Measurements from ENCODE around the gene ZNRF2.
"Not testable (repeated sequence)": the region's sequence is repeated elsewhere in the genome, so short reads cannot be mapped to it uniquely, and the experiment has no call there.

ZNRF2 gene

DNA sequence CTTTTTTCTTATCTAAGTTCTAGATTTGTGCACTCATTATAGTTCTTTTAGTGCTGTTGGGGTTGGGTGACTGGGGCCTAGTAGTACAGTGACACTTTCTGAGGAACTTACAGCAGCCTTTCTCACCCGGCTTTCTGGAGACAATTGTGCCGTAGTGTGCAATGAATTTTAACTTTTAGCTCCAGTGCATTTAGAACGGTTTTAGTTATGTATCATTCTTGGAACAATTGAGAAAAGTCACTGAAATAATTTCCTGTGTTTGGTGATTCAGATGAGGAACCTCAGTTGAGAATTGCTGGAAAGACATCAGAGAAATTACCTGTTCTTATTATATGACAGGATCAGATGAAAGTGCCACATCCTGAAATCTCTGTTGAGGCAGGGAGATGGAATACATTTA lies 3.2 kb downstream of the ZNRF2 start:
- DNase-seq (ENCODE audit: low read depth in 2 of 2): not testable (repeated sequence)

DNA sequence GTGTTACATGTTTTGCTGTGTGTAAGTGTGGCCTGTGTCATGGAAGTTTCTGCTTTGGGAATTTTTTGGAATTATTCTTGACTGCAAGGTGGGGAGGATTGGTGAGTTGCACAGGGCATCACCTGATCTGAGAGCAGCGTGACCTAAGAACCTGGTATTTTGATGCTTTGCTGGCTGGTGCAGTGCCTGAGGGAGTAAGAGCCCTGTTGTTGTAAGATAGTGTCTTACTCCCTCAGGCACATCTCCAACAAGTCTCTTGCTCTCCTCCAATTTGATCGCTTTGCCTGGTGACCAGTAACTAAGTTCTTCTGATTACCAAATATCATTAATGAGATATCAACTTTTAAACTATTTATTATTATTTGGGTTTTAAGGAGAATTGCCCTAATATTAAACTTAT lies 5.2 kb downstream of the ZNRF2 start:
- DNase-seq (ENCODE audit: low read depth in 2 of 2): not testable (repeated sequence)

DNA sequence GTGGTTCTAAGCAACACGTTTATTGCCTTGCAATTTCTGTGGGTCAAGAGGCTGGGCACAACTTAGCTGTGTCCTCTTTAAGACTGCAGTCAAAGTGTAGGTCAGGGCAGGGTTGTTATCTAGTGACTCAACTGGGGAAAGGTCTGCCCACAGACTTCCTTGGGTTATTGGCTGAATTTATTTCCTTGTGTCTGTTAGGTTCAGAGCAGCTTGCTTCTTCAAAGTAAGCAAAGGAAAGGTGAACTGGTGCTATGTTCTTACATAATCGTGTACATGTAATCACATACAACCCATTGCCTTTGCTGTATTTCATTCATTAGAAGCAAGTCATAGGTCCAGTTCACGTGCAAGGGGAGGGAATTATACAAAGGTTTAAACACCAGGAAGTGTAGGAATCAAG lies 5.9 kb downstream of the ZNRF2 start:
- DNase-seq (ENCODE audit: low read depth in 2 of 2): not testable (repeated sequence)

DNA sequence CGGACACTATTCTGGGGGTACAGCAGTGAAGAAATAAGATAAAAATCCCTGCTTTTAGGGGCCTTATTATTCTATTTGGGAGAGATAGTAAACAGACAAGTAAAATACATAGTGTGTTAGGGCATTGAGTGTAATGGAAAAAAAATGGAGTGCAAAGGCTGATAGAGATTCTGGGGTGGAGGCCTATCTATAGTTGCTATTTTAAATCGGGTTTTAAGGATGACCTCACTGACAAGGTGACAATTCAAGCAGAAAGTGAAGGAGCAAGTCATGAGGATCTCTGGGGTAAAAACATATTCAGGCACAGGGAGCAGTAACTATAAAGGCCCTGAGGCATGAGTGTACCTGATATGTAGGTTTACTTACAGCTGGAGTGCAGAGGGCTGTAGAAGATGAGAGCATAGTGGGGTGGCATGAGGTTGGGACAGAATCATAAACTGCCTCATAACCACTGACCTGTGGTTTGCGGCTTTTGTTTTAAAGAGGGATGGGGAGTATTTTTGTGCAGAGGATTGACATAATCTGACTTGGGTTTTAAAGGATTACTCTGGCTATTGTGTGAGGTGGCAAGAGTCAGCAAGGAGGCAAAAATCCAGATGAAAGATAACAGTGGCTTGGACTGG lies 8.1 kb downstream of the ZNRF2 start:
- not testable (repeated sequence) for DNase-seq (ENCODE audit: low read depth in 2 of 2)

DNA sequence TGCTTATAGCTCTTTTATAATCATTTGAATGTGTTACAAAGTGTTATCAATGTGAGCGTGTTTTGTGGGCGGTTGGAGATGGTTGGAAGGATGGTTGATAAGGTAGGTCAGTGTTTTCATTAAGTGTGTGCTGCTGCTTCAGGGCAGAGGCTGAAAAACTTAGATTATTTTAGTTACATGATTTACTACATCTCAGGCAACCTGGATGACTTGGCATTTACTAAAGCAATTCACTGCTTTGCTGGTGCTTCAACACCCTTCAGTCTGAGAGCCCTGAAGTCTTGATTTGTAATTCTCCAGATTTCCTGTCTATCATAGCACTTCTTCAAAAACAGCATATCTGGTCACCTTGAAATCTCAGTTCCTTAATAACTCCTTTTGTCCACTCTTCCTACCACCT lies 11.9 kb downstream of the ZNRF2 start:
- not testable (repeated sequence) for DNase-seq (ENCODE audit: low read depth in 2 of 2)

DNA sequence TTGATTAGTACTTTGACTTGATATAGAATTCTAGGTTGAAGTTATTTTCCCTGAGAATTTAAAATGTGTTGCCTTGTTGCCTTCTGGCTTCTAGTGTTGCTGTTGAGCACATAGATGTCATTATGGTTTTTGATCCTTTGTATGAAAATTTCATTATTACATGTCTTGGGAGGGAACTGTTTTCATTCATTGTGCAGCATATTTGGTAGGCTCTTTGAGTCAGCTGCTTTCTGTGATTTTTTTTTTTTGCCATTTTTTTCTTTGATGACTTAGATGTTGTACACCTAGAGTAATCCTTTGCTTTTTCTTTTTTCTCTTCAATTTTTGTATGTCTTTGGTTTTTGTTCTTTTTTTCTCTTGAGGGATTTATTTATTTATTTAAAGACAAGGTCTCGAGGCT lies 13.1 kb downstream of the ZNRF2 start:
- not testable (repeated sequence) for DNase-seq (ENCODE audit: low read depth in 2 of 2)

DNA sequence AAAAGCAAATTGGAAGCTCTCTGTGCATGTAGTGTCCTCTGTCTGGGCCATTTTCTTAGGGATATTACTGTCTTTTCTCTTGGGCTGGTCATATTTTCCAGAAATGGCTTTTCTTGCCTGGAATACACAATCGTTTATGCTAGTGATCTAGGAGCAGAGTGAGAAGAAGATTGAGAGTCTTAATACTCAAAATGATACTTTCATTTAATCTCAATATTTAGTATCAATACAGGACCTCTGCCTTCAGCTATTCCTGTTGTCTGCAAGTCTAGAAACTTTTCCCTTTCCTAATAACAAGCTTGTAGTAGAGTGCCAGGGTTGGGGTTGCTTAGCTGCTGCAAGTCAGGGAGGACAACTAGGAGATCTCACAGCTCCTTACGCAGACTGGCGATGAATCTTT lies 14.0 kb downstream of the ZNRF2 start:
- DNase-seq (ENCODE audit: low read depth in 2 of 2): not testable (repeated sequence)

DNA sequence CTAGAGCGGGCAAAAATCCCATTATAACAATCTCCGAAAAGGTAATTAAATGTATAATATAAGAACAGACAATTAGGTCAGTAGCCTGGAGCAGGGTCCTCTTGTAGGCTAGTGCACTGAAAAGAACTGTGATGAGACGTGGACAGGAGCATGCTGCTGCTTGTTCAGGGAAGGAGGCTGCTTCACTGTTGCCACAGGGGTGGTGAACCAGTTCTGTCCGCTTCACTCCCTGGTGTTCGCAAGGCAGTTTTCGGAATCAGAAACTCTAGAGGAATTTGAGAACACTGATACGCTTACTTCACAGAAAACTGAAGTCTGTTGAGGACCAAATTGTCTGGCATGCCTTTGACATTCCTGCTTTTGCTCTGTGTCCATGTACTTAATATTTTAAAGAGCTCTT lies 17.4 kb downstream of the ZNRF2 start:
- no peak for DNase-seq (ENCODE audit: low read depth in 2 of 2)

DNA sequence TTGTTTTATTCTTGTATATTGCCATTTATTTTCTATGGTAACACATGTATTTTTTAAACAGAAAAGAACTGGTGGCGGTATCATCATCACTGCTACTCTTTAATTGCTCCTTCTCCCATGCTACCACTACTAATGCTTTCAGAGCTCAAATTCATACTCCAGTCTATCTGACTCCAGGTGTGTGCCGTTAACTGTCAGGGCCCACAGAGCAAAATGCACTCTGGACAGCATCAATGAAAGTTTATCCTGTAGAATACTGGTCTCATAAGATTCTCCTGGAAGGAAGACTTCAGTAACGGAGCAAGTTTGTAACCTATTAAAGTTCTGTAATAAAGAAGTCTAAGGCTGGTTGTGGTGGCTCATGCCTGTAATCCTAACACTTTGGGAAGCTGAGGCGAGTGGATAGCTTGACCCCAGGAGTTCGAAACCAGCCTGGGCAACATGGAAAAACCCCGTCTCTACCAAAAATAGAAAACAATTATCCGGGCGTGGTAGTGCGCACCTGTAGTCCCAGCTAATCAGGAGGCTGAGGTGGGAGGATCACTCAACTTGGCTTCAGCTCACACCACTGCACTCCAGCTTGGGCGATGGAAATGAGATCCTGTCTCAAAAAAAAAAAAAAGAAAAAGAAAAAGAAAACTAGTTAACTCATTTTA lies 18.4 kb downstream of the ZNRF2 start:
- no peak for DNase-seq (ENCODE audit: low read depth in 2 of 2)

DNA sequence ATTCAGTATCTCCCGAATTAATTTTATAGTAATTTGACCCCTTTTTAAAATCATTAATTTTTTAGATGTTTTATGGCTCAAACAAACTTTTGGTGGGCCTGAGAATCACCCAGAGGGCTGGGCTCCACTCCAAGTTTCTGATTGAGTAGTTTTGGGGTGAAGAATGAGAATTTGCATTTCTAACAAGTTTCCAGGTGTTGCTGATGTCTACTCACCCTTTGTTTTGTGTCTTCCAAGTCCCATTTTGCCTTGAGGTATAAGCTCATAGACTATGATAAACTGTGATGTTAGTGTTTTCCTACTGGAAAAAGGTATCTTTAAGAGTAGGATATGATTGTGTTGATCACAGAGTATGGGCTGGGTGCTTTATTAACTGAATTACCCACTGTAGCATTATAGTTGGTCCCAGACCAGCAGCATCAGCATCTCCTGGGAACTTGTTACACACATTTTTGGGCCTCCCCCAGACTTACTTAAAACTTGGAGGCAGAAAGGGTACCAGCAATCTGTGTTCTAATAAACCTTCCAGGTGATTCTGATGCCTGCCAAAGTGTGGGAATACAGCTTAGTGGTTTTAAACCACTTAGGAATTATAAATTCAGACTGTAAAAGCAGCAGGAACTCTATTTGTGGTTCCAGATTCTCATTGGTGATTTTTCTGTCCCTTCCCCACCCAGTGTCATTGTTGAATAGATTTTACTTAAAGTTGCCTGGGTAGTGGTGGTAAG lies 19.1 kb downstream of the ZNRF2 start:
- DNase-seq (ENCODE audit: low read depth in 2 of 2): no peak

DNA sequence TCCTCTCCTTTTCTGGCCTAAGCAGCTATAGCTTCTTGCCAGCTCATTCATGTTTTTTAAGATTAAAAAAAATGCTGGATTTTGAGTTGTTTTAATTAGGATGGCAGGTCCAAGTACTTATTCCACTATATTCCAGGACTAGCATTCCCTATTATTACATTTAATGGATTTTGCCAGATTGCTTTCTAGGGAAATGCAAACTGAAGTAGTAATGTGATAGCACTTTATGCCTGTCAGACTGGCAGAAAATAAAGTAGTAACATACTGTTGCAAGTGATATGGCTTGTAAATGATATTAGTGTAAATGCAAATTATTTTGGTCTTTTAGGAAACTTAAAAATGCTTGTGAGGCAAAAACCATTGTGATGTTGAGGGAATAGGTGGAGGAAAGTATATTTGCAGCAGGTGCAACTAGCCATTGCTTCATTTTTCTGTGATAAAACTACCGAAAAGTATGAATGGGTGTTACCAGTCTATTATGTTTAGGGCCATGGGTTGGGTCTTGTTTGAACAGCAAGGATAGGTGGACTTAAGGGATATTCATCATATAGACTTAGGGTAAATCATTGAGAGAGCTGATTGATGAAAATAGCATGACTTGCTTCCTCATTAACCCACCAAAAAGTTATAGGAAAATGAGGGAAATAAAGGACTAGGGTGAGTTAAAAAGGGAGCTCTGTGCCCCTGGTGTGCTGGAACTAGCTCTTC lies 19.9 kb downstream of the ZNRF2 start:
- DNase-seq (ENCODE audit: low read depth in 2 of 2): no peak

DNA sequence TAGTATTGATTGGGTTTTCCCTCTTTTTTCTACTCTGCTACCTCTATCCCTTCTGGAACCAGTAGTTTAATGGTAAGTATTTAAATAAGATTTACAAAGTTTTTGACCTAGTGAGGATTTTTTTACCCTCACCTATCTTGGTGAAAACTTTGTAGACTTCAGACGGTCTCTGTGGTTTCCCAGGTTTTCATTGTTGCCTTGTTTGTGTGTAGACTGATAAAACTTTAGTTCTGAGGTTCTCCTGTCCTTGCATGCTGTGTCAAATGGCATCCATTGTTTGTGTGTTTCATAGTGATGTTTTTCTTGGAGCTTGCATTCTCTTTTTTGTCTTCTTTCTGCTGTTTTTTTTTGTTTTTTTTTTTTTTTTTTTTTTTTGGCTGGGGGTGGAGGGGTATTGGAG lies 22.6 kb downstream of the ZNRF2 start:
- DNase-seq (ENCODE audit: low read depth in 2 of 2): no peak

DNA sequence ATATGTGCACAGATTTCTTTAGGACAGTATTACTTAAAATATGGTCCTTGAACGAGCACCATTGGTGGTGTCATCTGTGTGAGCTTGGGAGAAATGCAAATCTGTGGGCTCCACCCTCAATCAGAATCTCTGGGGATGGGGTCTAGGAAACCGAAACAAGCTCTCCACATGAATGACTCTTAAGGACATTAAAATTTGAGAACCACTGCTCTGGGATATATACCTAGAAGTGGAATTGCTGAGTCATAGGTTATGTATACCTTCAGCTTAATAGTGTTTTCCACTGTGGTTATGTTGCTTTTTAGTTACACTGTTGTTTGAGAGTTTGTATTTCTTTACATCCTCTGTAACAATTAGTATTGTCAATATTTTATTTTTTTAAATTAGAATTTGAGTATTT lies 24.0 kb downstream of the ZNRF2 start:
- DNase-seq (ENCODE audit: low read depth in 2 of 2): no peak

DNA sequence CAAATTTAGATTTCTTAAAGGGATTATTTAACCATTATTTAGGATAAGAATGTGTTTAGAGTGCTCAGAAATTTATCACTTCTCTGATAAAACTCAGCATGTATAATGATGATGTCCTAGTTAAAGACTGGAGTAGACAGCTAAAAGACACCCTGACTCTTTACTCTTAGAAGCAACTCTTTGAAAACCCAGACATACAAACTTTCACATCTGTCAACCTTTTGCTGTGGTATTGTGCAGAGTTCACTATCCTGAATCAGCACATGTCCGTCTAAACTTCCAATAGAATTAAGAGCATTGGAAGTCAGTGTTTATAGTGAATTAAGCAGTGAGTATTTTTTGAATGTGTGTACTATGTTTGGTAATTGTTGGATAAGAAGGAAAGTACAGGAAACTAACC lies 24.9 kb downstream of the ZNRF2 start:
- no peak for DNase-seq (ENCODE audit: low read depth in 2 of 2)

DNA sequence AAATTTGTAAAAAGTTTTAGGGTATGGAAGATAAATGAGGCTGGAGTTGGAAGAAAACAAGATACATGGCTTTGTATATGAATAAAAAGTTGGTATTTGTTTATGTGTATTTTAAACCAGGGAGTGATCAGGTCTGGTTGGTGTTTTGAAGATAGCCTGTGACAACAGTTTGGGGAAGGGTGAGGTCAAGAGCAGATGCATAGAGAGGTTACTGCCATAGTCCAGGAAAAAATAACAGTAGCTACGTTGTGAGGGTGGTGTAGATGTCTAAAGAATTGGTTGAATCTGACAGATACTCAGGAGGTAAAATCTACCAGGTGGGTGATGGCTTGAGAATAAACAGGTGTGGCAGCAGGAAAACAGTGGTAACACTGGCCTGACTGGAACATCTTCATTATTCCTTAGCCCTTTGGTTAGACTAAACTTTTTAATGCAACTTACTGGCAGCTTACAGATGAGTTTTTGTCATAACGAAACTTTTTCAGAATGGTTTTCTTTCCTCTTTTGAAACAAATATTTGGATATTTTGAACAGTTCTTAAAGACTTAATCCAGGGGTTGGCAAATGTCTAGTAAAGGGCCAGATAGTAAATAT lies 25.5 kb downstream of the ZNRF2 start:
- DNase-seq (ENCODE audit: low read depth in 2 of 2): no peak

DNA sequence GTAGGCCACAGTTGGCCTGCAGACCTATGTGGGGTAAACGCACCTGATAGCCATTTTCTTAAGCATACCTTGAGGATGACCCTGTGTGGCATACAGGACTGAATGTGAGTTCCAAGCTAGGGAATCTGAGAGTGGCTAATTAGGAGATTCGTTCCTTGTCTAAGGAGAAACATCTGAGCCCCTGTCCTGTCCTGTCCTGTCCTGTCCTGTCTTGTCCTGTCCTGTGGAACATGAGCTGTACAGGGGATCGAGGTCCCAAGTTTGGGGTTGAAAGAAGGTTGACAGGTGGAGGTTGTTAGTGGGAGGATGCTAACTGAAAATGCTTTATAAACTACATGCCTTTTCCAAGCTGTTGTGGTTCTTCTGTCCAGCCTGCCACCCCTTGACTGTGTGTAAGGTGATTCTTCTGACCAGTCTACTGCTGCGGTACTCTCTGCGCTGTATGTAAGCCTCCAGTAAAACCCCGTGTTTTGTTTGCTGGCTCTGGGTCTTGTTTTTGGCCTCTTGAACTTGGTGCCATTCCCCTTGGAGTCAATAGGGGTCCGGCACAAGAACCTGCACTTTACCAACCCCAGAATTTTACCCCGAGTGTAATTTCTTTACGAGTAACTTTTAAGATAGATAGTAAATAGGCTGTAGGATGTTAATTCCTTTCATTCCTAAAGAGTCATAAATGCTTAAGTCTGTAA lies 26.4 kb downstream of the ZNRF2 start:
- DNase-seq (ENCODE audit: low read depth in 2 of 2): no peak

DNA sequence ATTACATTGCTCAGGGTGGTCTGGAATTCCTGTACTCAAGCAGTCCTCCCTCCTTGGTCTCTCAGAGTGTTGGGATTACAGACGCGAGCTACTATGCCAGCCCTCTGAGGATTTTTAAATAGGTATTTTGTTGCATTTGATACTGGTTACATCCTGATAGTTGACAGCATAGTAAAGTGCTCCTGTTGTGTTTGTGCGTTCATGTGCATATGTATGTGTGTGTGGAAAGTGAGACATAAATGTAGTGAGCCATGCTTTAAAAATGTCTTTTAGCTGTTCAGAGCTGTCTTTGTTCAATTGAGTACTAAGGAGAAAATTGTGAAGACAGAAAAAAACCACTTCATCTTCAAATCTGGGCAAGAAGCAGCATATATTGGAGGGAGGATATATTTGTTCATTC lies 27.8 kb downstream of the ZNRF2 start:
- DNase-seq (ENCODE audit: low read depth in 2 of 2): no peak

DNA sequence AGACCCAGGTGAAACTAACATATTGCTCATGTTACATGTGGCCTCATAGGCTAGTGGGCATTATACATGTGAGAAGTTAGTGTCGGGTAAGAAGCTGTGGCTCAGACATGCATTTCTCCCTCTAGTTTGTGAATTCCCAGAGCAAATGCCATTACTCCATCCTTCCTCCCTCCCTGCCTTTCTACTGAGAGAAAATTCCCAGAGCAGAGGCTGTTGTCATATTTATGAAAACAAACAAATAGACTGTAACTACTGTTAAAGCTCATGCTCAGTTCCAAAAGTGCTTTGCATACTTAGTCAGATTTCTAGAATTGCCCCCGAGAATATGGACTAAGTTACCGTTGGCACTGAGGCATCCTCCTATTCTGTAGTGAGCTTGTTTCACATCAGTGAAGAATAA lies 29.0 kb downstream of the ZNRF2 start:
- no peak for DNase-seq (ENCODE audit: low read depth in 2 of 2)

DNA sequence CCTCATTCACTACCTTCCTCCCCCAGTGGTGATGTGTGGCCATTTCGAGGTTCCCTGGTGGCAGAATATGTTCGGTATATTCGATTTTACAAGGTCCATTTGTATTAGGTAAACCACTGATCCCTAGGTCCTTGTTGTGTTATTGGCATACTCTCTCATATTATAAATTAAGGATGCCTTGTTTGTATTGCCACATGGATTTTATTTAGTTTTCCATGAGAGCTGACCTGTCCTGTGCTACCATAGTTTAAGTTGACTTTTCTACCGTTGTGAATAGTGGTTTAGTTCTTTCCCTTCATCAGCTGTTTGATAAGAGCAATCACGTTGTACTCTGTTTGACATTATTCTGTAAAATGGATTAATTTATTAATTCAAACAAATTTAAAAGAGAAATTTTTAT lies 29.4 kb downstream of the ZNRF2 start:
- DNase-seq (ENCODE audit: low read depth in 2 of 2): no peak

DNA sequence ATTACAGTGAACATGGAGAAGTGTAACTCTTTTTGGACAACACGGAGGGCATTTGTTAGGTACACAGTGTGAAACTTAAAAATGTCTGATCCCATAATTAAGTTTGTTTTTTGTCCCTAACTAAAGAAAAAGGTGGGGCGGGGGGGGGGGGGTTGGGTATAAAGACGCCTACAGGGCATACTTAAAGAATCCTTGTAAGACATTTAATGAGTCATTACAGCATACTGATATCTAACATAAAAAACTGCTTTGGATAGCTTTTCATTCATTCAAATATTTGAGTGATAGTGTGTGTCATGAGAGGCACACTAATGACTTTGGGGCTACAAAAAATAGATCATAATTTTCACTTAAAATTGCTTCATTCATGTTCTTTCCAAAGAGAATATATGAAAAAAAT lies 31.2 kb downstream of the ZNRF2 start:
- DNase-seq (ENCODE audit: low read depth in 2 of 2): no peak

DNA sequence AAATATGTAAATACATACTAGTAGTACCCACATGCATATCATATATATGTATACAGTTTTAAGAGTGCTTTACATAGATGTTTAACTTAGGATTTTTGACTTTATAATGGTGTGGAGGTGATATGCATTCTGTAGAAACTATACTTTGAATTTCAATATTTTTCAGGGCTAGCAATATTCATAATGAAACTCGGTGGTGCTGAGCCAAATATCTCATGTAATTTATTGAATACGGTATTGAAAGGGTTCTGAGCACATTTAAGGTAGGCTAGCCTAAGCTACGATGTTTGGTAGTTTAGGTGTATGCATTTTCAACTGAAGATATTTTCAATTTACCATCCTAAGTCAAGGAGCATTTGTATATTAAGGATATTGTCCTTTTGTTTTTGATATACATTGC lies 36.0 kb downstream of the ZNRF2 start:
- no peak for DNase-seq (ENCODE audit: low read depth in 2 of 2)

Data from fibroblast of skin of left biceps (primary cell).